Effector CD4-positive, alpha-beta T cell (primary cell): ENCODE data around the gene MFAP2.
A peak's percentile ranks its signal among the peaks of the same experiment; 100 is the strongest.
"Not testable (repeated sequence)": the region's sequence is repeated elsewhere in the genome, so short reads cannot be mapped to it uniquely, and the experiment has no call there.

ENCODE experiments used
- DNase-seq: peaks from one replicate; pipeline ENCODE4 v3.0.0-alpha.2; 2020

Gene MFAP2

GRCh38 chr1:16978567-16979474, 1.6 kb downstream of the MFAP2 start:
- no peak for DNase-seq

DNA sequence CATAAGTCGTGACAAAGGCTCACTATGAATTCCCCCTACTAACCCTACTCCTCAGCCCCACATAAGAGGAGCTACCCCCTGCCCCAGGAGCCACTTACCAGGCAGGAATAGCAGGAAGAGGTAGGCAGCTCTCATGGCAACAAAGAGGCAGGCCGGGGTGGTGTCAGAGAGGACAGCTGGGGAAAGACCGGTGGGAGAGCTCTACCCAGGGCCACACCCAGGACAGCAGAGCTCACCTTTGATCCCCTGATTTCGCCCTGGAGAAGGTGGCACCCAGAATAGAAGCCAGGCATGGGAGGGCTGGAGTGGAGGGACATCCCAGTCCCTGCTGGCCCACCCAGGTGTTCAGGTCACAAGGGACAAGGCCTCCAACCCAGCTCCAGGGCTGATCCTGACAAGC, 2.3 kb downstream of the MFAP2 start:
- DNase-seq, result no peak

- no peak for DNase-seq
Measured at GRCh38 chr1:16977377-16977776, 3.0 kb downstream of the MFAP2 start.

- no peak for DNase-seq
Measured at GRCh38 chr1:16976966-16977365, 3.5 kb downstream of the MFAP2 start.

- no peak for DNase-seq
Measured at GRCh38 chr1:16975838-16976237, 4.6 kb downstream of the MFAP2 start.

DNA sequence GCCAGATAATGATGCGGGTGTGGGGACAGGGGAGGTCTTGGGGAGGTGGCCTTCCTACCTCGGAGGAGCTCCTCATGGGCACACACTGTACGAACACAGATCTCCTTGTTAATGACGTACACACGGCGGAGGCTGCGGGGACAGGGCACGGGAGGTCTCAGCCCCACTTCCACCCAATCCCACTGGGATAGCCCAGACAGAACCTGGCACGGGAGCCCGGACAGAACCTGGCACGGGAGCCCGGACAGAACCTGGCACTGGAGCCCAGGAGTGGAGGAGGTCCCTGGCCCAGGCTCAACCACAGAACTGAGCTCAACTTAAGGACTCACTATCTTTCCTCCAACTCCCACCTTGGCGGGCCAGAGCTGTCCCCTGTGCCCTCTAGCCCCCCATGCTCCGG, 5.2 kb downstream of the MFAP2 start:
- no peak for DNase-seq

GRCh38 chr1:16973215-16973614, 7.2 kb downstream of the MFAP2 start:
- no peak for DNase-seq

GRCh38 chr1:16972189-16972895, 8.1 kb downstream of the MFAP2 start:
- DNase-seq, result no peak

DNA sequence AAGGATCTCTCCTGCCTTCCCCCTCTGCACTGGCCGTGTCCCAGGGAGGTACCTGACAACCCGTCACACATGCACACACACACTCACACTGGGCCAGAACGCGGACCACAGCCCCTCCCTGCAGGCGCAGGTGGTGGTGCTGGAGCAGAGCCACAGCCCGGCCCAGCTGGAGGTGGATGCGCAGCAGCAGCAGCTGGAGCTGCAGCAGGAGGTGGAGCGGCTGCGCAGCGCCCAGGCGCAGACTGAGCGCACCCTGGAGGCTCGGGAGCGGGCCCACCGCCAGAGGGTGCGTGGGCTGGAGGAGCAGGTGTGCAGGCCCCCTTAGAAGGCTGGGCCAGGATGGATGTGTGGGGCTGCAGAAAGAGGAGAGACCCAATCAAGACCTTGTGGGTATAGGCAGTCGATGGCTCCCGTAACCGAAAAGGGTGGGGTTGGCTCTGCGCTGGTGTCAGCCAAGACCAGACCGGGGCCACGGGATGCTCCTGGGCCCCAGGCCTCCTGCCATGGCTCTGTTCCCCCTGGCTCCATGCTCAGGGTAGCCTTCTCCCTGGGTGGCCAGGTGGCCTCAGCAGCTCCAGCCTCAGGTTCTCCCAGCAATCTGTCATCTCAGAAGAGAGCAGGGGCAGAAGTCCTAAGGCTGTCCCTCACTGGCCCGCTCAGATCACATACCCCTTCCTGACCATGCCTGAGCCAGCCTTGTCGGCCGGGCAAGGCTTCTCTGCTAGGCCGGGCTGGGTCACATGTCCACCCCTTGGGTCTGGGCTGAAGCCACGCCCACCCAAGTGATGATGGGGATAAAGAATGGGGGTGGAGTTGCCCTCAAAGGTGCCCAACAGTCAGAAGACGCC, 8.9 kb downstream of the MFAP2 start:
- DNase-seq, result no peak

DNA sequence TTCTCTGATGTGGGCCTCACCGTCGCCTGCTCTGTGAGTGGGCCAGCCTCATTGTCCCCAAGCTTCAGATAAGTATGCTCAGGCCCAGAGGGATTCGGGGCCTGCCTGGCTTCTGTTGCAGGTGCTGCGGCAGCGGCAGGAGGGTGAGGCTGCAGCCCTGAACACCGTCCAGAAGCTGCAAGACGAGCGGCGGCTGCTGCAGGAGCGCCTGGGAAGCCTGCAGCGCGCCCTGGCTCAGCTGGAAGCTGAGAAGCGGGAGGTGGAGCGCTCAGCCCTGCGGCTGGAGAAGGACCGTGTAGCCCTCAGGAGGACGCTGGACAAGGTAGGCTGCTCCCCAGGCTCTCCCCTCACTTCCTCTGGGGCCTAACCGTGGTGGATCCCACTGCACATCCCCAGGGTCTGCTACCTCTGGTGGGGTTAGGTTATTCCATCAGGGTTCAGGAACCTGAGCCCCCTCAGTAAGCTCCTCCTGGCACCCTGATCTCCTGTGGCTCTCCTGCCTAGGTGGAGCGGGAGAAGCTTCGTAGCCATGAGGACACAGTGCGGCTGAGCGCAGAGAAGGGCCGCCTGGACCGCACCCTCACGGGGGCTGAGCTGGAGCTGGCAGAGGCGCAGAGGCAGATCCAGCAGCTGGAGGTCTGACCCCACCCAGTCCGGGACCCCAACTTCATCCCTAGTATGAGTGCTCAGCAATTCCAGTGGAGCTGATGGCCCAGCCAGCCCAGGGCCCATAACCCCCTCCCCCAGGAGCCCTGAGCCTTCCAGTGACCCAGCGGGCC, 10.1 kb downstream of the MFAP2 start:
- no peak for DNase-seq

- no peak for DNase-seq
Measured at GRCh38 chr1:16969651-16970050, 10.8 kb downstream of the MFAP2 start.

DNA sequence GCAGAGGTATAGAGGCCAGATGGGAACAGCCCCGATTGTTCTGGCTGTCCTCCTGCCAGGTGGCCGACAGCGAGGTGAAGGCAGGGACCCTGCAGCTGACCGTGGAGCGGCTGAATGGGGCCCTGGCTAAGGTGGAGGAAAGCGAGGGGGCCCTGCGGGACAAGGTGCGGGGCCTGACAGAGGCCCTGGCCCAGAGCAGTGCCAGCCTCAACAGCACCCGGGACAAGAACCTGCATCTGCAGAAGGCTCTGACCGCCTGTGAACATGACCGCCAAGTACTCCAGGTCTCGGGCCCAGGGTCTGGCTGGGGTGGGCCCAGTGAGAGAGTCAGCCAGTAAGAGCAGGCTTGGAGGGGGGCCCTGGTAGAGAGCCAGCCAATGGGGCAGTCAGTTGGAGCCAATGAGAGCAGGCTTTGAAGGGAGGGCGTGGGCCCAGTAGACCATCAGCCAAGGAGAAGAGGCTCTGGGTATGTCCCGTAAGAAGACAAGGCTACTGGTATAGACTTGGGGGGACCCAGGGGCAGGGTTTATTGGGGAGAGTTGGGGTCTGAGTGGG, 11.3 kb downstream of the MFAP2 start:
- no peak for DNase-seq

DNA sequence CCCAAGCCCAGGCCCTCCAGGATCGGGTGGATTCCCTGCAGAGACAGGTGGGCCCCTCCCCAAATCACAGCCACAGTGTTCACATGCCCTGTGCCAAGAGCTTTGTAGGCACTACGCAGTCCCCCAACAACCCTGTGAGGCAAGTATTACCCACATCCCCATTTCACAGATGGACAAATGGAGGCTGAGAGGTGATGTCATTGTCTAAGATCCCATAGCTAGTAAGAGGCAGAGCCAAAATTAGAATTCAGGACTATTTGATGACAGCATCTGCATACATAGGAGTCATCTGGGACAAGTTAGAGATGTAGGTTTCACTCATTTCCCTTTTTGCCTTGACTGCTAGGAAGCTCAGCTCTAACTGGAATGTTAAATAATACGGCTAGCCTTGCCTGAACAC, 12.0 kb downstream of the MFAP2 start:
- no peak for DNase-seq

DNA sequence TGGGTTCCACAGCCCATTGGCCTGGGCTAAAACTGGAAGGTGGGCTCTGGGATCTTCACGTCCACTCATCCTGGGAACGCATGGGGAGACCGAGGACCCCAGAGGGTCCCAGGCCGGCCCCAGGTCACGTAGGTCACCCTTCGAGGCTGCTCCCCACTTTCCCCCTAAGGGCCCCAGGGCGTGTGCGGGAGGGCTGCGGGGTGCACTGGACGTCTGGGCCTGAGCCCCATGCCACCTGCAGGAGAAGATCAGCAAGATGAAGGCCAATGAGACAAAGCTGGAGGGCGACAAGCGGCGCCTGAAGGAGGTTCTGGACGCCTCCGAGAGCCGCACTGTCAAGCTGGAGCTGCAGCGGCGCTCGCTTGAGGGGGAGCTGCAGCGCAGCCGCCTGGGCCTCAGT, 12.5 kb downstream of the MFAP2 start:
- no peak for DNase-seq

- DNase-seq, result no peak
Measured at GRCh38 chr1:16967095-16967575, 13.3 kb downstream of the MFAP2 start.

DNA sequence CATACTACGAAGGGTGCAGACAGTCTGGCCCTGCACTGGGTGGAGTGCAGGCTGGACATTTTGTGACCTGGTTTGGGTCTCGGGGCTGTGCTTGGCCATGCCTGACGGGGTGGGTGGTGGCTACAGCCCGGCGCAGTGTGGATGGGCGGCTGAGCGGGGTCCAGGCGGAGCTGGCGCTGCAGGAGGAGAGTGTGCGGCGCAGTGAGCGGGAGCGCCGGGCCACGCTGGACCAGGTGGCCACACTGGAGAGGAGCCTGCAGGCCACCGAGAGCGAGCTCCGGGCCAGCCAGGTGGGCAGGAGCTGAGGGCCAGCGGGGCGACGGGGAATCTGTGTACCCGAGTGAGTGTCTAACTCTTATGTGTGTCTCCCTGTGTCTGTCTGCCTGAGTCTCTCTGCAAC, 14.1 kb downstream of the MFAP2 start:
- DNase-seq, result no peak

DNA sequence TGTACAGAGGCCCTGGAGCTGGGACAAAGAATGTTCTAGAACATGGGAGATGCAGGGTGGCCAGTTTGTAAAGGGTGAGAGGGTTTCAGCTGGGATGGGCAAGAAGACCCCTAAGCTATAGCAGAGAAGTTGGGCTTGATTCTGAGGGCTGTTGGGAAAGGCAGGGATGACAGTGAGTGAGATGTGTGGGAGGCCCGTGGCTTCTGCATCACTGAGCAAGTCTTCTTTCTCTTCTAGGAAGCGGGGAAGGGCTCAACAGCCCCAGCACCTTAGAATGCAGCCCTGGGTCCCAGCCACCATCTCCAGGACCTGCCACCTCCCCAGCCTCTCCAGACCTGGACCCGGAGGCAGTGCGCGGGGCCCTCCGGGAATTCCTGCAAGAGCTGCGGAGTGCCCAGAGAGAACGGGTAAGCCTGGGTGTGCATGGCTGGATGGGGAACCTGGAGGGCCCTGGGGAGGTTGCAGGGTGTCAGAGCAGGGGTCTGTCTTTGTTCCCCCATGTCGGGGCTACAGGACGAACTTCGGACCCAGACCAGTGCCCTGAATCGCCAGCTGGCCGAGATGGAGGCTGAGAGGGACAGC, 14.8 kb downstream of the MFAP2 start:
- no peak for DNase-seq

GRCh38 chr1:16964169-16964568, 16.3 kb downstream of the MFAP2 start:
- DNase-seq, result not testable (repeated sequence)

DNA sequence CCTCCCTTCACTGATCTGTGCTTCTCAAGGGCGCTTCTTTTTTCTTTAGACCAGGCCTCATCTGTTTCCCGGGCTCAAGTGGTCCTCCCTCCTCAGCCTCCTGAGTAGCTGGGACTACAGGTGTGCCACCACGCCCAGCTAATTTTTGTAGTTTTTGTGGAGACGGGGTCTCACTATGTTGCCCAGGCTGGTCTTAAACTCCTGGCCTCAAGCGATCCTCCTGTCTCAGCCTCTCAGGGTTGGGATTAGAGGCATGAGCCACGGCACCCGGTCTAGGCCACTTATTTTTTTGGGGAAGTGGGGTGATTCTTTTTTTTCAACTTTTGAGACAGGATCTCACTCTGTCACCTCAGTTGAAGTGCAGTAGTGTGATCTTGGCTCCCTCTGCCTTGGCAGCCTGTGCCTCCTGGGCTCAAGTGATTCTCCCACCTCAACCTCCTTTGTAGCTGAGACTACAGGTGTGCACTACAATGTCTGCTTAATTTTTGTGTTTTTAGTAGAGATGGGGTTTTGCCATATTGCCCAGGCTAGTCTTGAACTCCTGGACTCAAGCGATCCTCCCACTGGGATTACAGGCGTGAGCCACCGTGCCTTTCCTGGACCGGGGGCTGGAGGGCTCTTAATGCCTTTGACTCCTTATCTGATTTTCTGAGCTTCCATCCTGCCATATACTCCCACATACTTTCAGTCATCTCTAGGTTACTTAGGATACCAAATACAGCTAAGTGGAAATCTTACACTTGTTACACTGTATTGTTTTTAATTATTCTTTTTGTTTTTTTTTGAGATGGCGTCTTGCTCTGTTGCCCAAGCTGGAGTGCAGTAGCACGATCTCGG, 18.9 kb downstream of the MFAP2 start:
- DNase-seq, result no peak

DNA sequence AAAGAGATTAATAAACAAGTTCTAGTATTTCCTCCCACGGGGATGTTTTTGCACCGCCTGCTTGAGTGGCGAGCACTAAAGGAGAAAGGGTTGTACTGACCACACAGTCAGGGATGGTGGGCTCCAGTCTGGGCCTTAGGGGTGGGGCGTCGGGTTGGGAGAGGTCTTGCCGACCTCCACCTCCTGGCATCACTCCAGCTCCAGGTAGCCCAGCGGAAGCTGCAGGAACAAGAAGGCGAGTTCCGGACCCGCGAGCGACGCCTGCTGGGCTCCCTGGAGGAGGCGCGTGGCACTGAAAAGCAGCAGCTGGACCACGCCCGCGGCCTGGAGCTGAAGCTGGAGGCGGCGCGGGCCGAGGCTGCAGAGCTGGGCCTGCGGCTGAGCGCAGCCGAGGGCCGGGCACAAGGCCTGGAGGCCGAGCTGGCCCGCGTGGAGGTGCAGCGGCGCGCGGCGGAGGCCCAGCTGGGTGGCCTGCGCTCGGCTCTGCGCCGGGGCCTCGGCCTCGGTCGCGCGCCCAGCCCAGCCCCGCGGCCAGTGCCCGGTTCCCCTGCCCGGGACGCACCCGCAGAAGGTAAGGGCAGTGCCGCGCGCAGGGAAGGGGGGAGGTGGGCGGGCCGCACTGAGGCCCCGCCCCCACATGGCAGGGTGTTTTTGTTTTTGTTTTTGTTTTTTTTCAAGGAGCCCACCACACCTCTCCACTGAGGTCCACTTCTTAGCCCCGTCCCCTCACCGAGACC, 19.7 kb downstream of the MFAP2 start:
- peak; percentile 73 for DNase-seq
